OCI-LY7 (cell line): Measurements from ENCODE around the gene KRT16. TPM values are rescaled to one million over a fixed set of nuclear protein-coding genes. Genes with fewer than 3 reads are reported as not detected.

Experiments used
- BruUV-seq: library from RNA; stranded (reverse); fragments of 400-500 nt; replicated peaks from 2 replicates; lab custom pipeline; 2021; lab: Mats Ljungman, UMichigan
- CTCF ChIA-PET: fragments of 300-600 bp; sonication (Branson Sonifier 250); formaldehyde crosslinking; loops from one replicate; lab custom pipeline; 2022; ENCODE audit warnings: antibody characterized with exemption; ENCODE audit not compliant: unreplicated experiment; lab: Charles Lee
- POLR2A ChIA-PET: fragments of 300-600 bp; sonication (Branson Sonifier 250); formaldehyde crosslinking; loops from one replicate; lab custom pipeline; 2022; ENCODE audit warnings: antibody characterized with exemption; lab: Charles Lee
- DNase-seq: peaks from one replicate; pipeline ENCODE4 v3.0.0-alpha.2; 2015; ENCODE audit warnings: low spot score
- H2AFZ ChIP-seq: fragments of 200-600 bp; sonication (generic), shearing (Covaris generic); 2 replicates; pipeline ENCODE4 v1.6.1; 2014; ENCODE audit warnings: mild to moderate bottlenecking, antibody characterized with exemption, low read length, moderate library complexity
- H3K27ac ChIP-seq: fragments of 200-600 bp; sonication (generic); 2 replicates; pipeline ENCODE4 v1.5.1; 2014; ENCODE audit warnings: mixed run types, low read depth, mild to moderate bottlenecking, moderate library complexity, low read length, inconsistent platforms; ENCODE audit not compliant: poor library complexity, severe bottlenecking
- H3K36me3 ChIP-seq: fragments of 200-600 bp; sonication (generic); 2 replicates; pipeline ENCODE4 v1.6.1; 2014; ENCODE audit warnings: mild to moderate bottlenecking, antibody characterized with exemption, low read length, moderate library complexity, mixed read lengths; ENCODE audit not compliant: insufficient read depth
- H3K4me1 ChIP-seq: fragments of 200-600 bp; sonication (generic); 2 replicates; pipeline ENCODE4 v1.5.1; 2014; ENCODE audit warnings: mild to moderate bottlenecking, low read length; ENCODE audit not compliant: insufficient read depth, poor library complexity, severe bottlenecking
- H3K4me2 ChIP-seq: fragments of 200-600 bp; sonication (generic); 2 replicates; pipeline ENCODE4 v1.6.1; 2014; ENCODE audit warnings: mild to moderate bottlenecking, low read length
- H3K4me3 ChIP-seq: fragments of 200-600 bp; sonication (generic); 2 replicates; pipeline ENCODE4 v1.5.1; 2014; ENCODE audit warnings: mild to moderate bottlenecking, low read depth, low read length; ENCODE audit not compliant: poor library complexity, severe bottlenecking
- H3K79me2 ChIP-seq: fragments of 200-600 bp; sonication (generic); 2 replicates; pipeline ENCODE4 v1.6.1; 2016; ENCODE audit warnings: low read depth, mild to moderate bottlenecking, low read length, moderate library complexity, mixed read lengths; ENCODE audit not compliant: insufficient read depth
- H3K9me2 ChIP-seq: fragments of 200-600 bp; sonication (generic); 2 replicates; pipeline ENCODE4 v1.6.1; 2016; ENCODE audit warnings: mild to moderate bottlenecking, low read length, mixed read lengths; ENCODE audit not compliant: insufficient read depth
- H3K9me3 ChIP-seq: fragments of 200-600 bp; sonication (generic); 2 replicates; pipeline ENCODE4 v1.6.1; 2014; ENCODE audit warnings: mild to moderate bottlenecking, mixed run types, low read length, mixed read lengths
- H4K20me1 ChIP-seq: fragments of 200-600 bp; sonication (generic); 2 replicates; pipeline ENCODE4 v1.6.1; 2014; ENCODE audit warnings: mild to moderate bottlenecking, antibody characterized with exemption, low read length, moderate library complexity, mixed read lengths; ENCODE audit not compliant: insufficient read depth
- CTCF ChIP-seq: fragments of 200-600 bp; sonication (generic); conservative IDR thresholded peaks from 2 replicates; pipeline ENCODE4 v1.5.1; 2014; ENCODE audit warnings: mild to moderate bottlenecking, antibody characterized with exemption, low read length, moderate library complexity, mixed read lengths
- EZH2phosphoT487 ChIP-seq: fragments of 200-600 bp; sonication (generic); IDR thresholded peaks from 2 replicates; pipeline ENCODE4 v1.6.1; 2018; ENCODE audit warnings: low read depth, borderline replicate concordance, mild to moderate bottlenecking, mixed run types, antibody characterized with exemption, low read length, moderate library complexity, mixed read lengths
- intact Hi-C: fragments of 100-400 bp; cut with micrococcal nuclease; formaldehyde crosslinking; loops from one replicate; pipeline ENCODE4 v1.10.0; 2022; ENCODE audit not compliant: unreplicated experiment
- total RNA-seq, 2 experiments: library from RNA; depleted of rRNA in 1 of 2; stranded (reverse); fragments of >200 nt in 1 of 2; shearing (Covaris generic) in 1 of 2; gene quantifications; 2 replicates each; pipeline ENCODE4 v1.2.3, GENCODE V29; 2014 to 2022

KRT16 gene
- total RNA-seq, 2 experiments from 2014 or later = not detected

GRCh38 chr17:41658846-41659245 lies 46.3 kb upstream of the KRT16 start:
- no peaks in the 10 kb centered on the region for H3K9me2 ChIP-seq
- H4K20me1 ChIP-seq = no peaks in the 10 kb centered on the region
- H2AFZ ChIP-seq = no peak overlapping the region
- no peak overlapping the region for H3K27ac ChIP-seq
- CTCF ChIA-PET = interaction anchor here (1.4 kb wide), 1 partner anchor 10 kb away, joined by 10 read pairs; no protein-coding TSS in a partner anchor
- no TSS peak for BruUV-seq
- H3K79me2 ChIP-seq = no peaks in the 10 kb centered on the region
- H3K36me3 ChIP-seq = no peaks in the 10 kb centered on the region
- H3K4me1 ChIP-seq = peaks cover 3% of the 10 kb centered on the region
- no peak for DNase-seq
- TF ChIP-seq EZH2phosphoT487 (no peak), CTCF (no peak)
- H3K4me3 ChIP-seq = no peak overlapping the region
- H3K9me3 ChIP-seq = no peaks in the 10 kb centered on the region
- intact Hi-C loops = no loop called here
- POLR2A ChIA-PET = no interaction called here
- H3K4me2 ChIP-seq = no peak overlapping the region

GRCh38 chr17:41657936-41658335 lies 45.4 kb upstream of the KRT16 start:
- Histone ChIP-seq H3K4me2 (no peak overlapping the region), H3K27ac (no peak overlapping the region), H3K4me3 (no peak overlapping the region), H3K9me3 (no peaks in the 10 kb centered on the region), H3K9me2 (no peaks in the 10 kb centered on the region), H3K79me2 (no peaks in the 10 kb centered on the region), H3K36me3 (no peaks in the 10 kb centered on the region), H4K20me1 (no peaks in the 10 kb centered on the region), H3K4me1 (no peaks in the 10 kb centered on the region), H2AFZ (no peak overlapping the region)
- BruUV-seq = no TSS peak
- intact Hi-C loops = no loop called here
- POLR2A ChIA-PET = no interaction called here
- DNase-seq = no peak
- no peak for TF ChIP-seq CTCF
- TF ChIP-seq EZH2phosphoT487 = no peak
- CTCF ChIA-PET = interaction anchor here (1.4 kb wide), 1 partner anchor 9 kb away, joined by 10 read pairs; no protein-coding TSS in a partner anchor

GRCh38 chr17:41657176-41657754 lies 44.7 kb upstream of the KRT16 start:
- H3K36me3 ChIP-seq = no peaks in the 10 kb centered on the region
- no peaks in the 10 kb centered on the region for H3K4me1 ChIP-seq
- H3K9me2 ChIP-seq = no peaks in the 10 kb centered on the region
- no peaks in the 10 kb centered on the region for H3K9me3 ChIP-seq
- intact Hi-C loops = no loop called here
- no peak overlapping the region for H2AFZ ChIP-seq
- no peaks in the 10 kb centered on the region for H3K79me2 ChIP-seq
- BruUV-seq = no TSS peak
- H3K4me2 ChIP-seq = no peak overlapping the region
- H3K4me3 ChIP-seq = no peak overlapping the region
- H4K20me1 ChIP-seq = no peaks in the 10 kb centered on the region
- TF ChIP-seq EZH2phosphoT487 (no peak), CTCF (no peak)
- no peak for DNase-seq
- CTCF ChIA-PET = interaction anchor here (1.4 kb wide), 1 partner anchor 9 kb away, joined by 10 read pairs; no protein-coding TSS in a partner anchor
- H3K27ac ChIP-seq = no peak overlapping the region
- POLR2A ChIA-PET = no interaction called here
